ENCODE data around the gene KRT1. TPM values are rescaled to one million over a fixed set of nuclear protein-coding genes. Genes with fewer than 3 reads are reported as not detected.

Gene KRT1
- total RNA-seq, 2 donors from 2014 or later = not detected

DNA sequence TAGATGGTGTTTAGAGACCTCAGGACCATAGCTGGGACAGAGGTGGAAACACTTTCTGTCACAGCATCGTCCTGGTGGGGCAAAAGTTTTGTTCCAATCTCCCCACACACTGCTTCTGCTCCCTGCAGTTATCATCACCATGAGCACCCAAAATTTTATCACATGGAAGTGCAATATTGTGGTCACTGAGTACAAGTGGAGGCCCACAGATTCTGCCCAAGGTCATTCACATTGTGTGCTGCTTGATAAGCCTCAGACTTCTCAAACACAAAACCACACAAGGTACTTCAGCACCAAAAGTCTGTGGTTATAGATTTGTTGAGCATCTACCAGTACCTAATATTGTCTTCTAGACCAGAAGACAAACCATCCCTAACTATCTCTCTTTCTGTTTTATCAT lies 23.7 kb upstream of the KRT1 start:
- no peak overlapping the region for H3K27ac Mint-ChIP-seq
- DNase-seq (ENCODE audit: low spot score in 2 of 2) (no peak), ATAC-seq (no peak)
- H3K9me3 Mint-ChIP-seq = no peaks in the 10 kb centered on the region
- no peaks in the 10 kb centered on the region for H3K36me3 Mint-ChIP-seq

GRCh38 chr12:52703424-52703823 lies 23.2 kb upstream of the KRT1 start, which contains the start of gene KRT77:
Gene KRT77 (minus strand): TSS chr12:52703524. CDS start chr12:52703434, 90 bp downstream.
- no peaks in the 10 kb centered on the region for H3K36me3 Mint-ChIP-seq
- no peak for ATAC-seq
- H3K9me3 Mint-ChIP-seq = no peaks in the 10 kb centered on the region

DNA sequence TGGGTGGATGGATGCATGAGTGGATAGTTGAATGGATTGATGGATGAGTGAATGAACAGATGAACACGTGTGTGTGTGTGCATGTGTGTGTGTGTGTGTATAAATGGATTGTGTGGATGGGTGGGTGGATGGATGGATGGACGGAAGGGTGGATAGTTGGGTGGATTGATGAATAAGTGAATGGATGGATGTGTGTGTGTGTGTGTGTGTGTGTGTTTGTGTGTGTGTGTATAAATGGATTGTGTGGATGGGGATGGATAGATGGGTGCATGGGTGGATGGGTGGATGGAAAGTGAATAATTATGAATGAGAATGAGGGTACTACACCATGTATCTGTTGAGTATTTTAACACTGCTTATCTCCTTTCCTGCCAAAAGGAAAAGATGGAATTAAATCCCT lies 22.1 kb upstream of the KRT1 start:
- Mint-ChIP-seq H3K36me3 (no peaks in the 10 kb centered on the region), H3K27ac (no peak overlapping the region), H3K9me3 (no peaks in the 10 kb centered on the region)
- DNase-seq (ENCODE audit: low spot score in 2 of 2) = no peak
- no peak for ATAC-seq

More at GRCh38 chr12:52703424-52703823, 23.2 kb upstream of the KRT1 start, which contains the start of gene KRT77:
- H3K27ac Mint-ChIP-seq = peak within 1 kb of the TSS in 1 of 2 donors; percentile 45
- DNase-seq (ENCODE audit: low spot score in 2 of 2) = no peak

- Mint-ChIP-seq H3K27ac (no peak overlapping the region), H3K9me3 (no peaks in the 10 kb centered on the region), H3K36me3 (no peaks in the 10 kb centered on the region)
- DNase-seq (ENCODE audit: low spot score in 2 of 2) = no peak
- no peak for ATAC-seq
Observed at GRCh38 chr12:52701281-52701680, 21.1 kb upstream of the KRT1 start.

DNA sequence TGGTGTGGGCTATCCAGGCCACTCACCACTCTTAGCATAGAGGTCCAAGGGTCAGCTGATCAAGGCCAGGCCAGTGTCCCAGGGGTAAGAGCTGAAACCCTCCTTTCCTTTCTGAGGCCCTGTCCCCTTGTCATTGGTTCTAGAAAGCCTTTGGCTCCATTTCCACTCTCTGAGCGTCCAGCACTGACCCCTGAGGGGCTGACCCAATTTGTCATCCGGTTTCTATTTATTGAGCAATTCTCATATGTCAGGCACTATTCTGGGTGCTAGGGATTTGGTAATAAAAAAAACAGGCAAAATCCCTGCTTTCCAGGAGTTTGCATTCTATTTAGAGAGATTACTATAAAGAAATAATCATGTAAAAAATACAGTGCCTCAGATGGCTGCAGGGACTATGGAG lies 19.8 kb upstream of the KRT1 start:
- Mint-ChIP-seq H3K36me3 (no peaks in the 10 kb centered on the region), H3K27ac (no peak overlapping the region), H3K9me3 (no peaks in the 10 kb centered on the region)
- no peak for DNase-seq (ENCODE audit: low spot score in 2 of 2)
- no peak for ATAC-seq

DNA sequence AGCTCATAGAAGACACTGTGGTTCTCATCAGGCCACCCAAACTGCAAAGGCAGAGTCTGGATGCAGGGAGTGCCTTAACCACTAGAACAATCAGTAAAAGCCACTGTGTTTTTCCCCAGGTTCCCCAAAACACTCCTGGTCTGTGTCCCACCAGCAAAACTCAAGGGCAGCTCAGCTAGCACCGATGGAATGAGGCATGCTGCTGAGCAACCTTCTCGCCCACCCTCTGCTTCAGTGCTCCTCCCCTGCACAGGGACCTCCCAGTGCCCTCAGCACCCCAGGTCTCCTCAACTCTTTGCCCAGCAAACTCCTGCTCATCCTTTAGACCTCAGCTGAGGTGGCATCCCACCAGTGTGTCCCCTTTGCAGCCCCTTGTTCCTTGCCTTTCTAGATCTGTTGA lies 19.2 kb upstream of the KRT1 start:
- no peak overlapping the region for H3K27ac Mint-ChIP-seq
- DNase-seq (ENCODE audit: low spot score in 2 of 2) = no peak
- ATAC-seq = no peak

DNA sequence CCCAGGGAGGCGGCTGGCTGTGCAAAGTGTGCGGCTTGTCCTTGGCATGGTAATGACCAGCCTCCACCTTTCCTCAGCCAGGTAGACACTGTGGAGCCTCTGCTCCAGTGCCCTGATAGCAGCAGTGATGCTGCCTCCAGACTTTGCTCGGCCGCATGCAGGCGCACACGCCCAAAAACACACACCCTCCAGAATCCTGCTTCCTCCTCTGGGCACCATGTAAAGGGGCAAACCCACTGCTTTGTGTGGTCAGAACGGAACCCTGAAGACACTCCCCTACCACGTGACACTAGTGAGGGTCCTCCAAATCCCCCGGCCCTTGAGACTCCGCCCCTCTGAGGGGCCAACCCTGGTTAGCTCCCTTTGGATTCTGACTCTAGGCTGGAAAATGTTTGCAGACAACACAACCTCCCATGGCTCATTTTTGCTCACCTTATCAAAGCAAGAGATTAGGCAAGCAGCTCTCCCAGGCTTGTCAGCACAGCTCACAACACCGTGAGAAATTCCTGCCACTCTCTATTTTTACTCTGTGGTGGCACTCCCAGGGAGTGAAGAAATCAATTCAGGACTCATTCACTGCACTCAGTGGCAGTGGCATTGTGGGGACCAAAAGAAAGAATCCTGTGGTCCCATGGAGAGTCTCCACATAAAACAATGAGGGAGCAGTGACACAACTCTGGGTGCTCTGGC lies 18.6 kb upstream of the KRT1 start:
- Mint-ChIP-seq H3K9me3 (no peaks in the 10 kb centered on the region), H3K36me3 (no peaks in the 10 kb centered on the region), H3K27ac (no peak overlapping the region)
- DNase-seq (ENCODE audit: low spot score in 2 of 2) (no peak), ATAC-seq (no peak)

More for the DNA sequence above, 19.2 kb upstream of the KRT1 start:
- H3K9me3 Mint-ChIP-seq = no peaks in the 10 kb centered on the region
- H3K36me3 Mint-ChIP-seq = no peaks in the 10 kb centered on the region

DNA sequence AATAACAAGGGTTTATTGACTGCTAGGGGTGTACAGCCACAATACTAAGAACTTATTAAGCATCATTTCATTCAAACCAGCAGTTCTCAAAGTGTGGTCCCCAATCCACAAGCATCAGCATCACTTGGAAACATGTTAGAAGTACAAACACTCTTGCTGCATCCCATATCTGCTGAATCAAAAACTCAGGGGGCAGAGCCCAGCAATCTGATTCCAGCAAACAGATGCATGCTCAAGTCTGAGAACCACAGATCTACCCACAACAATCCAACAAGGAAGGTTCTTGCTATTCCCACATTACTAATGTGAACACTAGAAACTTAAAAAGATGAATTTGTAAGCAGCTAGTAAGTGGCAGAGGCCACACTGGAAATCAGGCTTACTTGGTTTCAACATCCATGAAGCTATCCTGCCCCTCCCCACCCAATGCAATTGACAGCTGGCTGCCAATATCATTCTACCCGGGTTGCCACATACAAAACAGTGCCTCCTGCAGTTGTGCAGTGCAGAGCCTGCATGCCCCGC lies 16.9 kb upstream of the KRT1 start:
- Mint-ChIP-seq H3K36me3 (no peaks in the 10 kb centered on the region), H3K9me3 (no peaks in the 10 kb centered on the region), H3K27ac (no peak overlapping the region)
- no peak for ATAC-seq
- DNase-seq (ENCODE audit: low spot score in 2 of 2) = no peak

DNA sequence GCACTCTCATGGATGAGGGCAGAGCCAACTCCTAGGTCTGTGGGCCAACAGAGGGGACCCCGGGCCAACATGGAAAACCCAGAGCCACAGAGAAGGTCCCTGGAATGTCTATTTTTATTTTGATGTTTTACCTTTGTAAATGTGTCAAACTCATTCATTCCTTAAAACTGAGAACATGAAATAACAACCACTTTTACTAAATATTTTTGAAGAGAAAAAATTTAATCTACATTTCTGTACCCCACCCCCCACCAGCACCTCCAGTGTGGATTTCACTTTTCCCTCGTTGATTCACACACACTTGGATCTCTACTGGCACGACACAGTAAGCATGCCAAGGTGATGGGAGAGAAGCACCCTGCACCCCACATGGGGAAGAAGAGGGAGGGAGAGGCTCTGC lies 16.4 kb upstream of the KRT1 start:
- no peak for ATAC-seq
- no peaks in the 10 kb centered on the region for H3K36me3 Mint-ChIP-seq

GRCh38 chr12:52695039-52695438 lies 14.8 kb upstream of the KRT1 start:
- Mint-ChIP-seq H3K36me3 (no peaks in the 10 kb centered on the region), H3K27ac (no peak overlapping the region), H3K9me3 (no peaks in the 10 kb centered on the region)
- ATAC-seq (no peak), DNase-seq (ENCODE audit: low spot score in 2 of 2) (no peak)

More for the DNA sequence above, 16.4 kb upstream of the KRT1 start:
- Mint-ChIP-seq H3K27ac (no peak overlapping the region), H3K9me3 (no peaks in the 10 kb centered on the region)
- no peak for DNase-seq (ENCODE audit: low spot score in 2 of 2)

DNA sequence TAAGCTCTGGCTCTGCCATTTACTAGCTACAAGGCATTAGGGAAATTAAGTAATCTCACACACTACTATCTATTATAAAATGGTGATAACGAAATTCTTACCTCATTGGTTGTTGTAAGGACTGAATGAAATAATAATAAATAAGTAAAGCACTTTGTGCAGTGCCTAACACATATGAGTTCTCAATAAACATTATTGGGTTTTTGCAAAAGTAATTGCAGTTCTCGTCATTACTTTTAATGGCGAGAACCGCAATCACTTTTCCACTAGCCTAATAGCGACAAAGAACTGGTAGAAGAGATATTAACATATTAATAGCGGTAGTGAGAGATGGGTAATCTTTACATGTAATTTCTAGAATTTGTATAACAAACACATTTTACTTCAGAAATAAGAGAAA lies 13.9 kb upstream of the KRT1 start:
- Mint-ChIP-seq H3K9me3 (no peaks in the 10 kb centered on the region), H3K36me3 (no peaks in the 10 kb centered on the region), H3K27ac (no peak overlapping the region)
- DNase-seq (ENCODE audit: low spot score in 2 of 2) (no peak), ATAC-seq (no peak)

GRCh38 chr12:52693261-52693660 lies 13.1 kb upstream of the KRT1 start:
- H3K36me3 Mint-ChIP-seq = no peaks in the 10 kb centered on the region
- ATAC-seq = no peak
- DNase-seq (ENCODE audit: low spot score in 2 of 2) = no peak
- no peaks in the 10 kb centered on the region for H3K9me3 Mint-ChIP-seq
- no peak overlapping the region for H3K27ac Mint-ChIP-seq

GRCh38 chr12:52692254-52692653 lies 12.0 kb upstream of the KRT1 start:
- DNase-seq (ENCODE audit: low spot score in 2 of 2) (no peak), ATAC-seq (no peak)
- Mint-ChIP-seq H3K36me3 (no peaks in the 10 kb centered on the region), H3K27ac (no peak overlapping the region), H3K9me3 (no peaks in the 10 kb centered on the region)

DNA sequence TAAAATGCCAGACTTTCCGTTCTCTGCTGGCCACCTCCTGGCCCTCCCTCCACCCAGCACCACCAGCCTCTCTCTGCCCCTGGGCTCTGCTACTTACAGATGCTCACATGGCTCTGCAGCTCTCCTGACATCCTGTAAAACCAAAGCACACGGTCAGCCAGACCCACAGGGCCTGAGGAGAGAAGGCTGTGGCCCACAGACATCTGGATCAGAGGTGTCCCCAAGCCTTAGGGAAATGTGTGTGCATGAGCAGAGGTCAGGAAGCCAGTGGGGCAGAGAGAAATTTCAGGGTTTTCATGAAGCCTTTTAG lies 11.6 kb upstream of the KRT1 start:
- DNase-seq (ENCODE audit: low spot score in 2 of 2) (no peak), ATAC-seq (no peak)
- Mint-ChIP-seq H3K27ac (peak overlapping the region in 1 of 2 donors; percentile 59), H3K36me3 (no peaks in the 10 kb centered on the region), H3K9me3 (no peaks in the 10 kb centered on the region)

- H3K27ac Mint-ChIP-seq = peak overlapping the region in 1 of 2 donors; percentile 59
- DNase-seq (ENCODE audit: low spot score in 2 of 2) (peak in 1 of 2 donors; percentile 47), ATAC-seq (peak; percentile 73 to 81)
- H3K9me3 Mint-ChIP-seq = no peaks in the 10 kb centered on the region
- no peaks in the 10 kb centered on the region for H3K36me3 Mint-ChIP-seq
Observed at GRCh38 chr12:52691076-52691840, 11.1 kb upstream of the KRT1 start.

DNA sequence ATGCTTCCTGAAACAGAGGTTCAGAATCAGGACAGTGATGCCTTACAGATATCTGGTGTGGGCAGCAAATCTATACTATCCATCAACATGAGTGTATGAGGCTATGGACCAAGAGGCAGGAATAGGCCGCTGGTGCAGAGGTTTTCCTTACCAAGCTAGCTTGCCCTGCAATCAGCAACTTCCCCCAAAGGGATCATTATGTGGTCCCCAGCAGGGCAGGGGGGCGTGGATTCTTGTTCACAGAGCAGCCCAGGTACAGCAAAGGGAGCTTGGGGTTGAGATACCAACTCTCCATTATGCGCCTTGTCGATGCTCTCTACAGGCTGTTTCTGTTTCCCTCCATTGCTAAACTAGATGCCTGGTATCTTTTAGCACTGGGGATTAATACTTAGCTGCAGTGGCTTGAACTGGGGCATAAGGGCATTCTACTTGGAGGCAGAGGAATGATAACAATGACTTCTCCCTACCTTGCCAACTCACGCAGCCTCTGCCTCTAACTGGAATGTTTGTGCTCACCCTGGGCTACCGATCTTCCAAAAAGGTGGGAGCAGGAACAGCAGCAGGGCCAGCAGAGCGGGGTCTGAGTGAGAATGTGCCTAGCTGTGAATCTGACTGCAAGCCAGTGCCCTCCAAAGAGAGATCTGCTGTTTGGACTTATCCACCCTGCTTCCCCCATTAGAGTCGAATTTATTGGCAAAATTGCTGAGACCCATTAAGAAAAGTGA lies 10.3 kb upstream of the KRT1 start:
- peak in 1 of 2 donors; percentile 16 for ATAC-seq
- DNase-seq (ENCODE audit: low spot score in 2 of 2) = no peak
- Mint-ChIP-seq H3K36me3 (no peaks in the 10 kb centered on the region), H3K27ac (peak overlapping the region in 1 of 2 donors; percentile 59), H3K9me3 (no peaks in the 10 kb centered on the region)

DNA sequence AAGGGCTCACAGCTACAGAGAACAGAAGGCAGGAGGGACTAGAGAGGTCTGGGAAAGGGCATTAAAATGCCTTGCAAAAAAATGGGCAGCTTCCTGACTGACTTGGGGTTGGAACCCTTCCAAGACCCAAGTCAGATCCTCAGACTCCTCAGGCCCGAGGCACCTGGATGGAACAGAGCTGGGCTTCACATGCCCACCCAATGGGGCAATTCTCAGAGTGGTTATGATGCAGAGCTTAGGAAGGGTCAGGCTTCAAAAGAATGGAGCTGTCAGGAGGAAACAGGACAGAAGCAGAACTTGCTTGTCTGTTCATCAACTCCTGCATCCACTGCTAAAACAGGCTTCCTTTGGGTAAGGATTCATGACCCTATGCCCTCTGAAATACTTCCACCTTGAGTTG lies 9.7 kb upstream of the KRT1 start:
- DNase-seq (ENCODE audit: low spot score in 2 of 2) (no peak), ATAC-seq (no peak)
- Mint-ChIP-seq H3K27ac (no peak overlapping the region), H3K36me3 (no peaks in the 10 kb centered on the region), H3K9me3 (no peaks in the 10 kb centered on the region)
